Motor neuron (in vitro differentiated cells): ENCODE data around the gene HBS1L. TPM values are rescaled to one million over a fixed set of nuclear protein-coding genes. Genes with fewer than 3 reads are reported as not detected.
A peak's percentile ranks its signal among the peaks of the same experiment; 100 is the strongest.

Source experiments
- ATAC-seq, 8 experiments: fragments of 200-7000 bp; cut with Tn5 transposase; replicated peaks in 6 of 8; 2 replicates each; pipeline ENCODE4 v1.8.0; 2021; ENCODE audit warnings: mild to moderate bottlenecking in 8 of 8, moderate library complexity in 8 of 8
- H3K27ac ChIP-seq, 2 donors: fragments of 250-450 bp; sonication (Bioruptor Pico); 2 replicates each; pipeline ENCODE4 v1.9.0; 2021; ENCODE audit warnings: antibody characterized with exemption in 2 of 2, mild to moderate bottlenecking in 2 of 2, moderate library complexity in 1 of 2
- H3K4me1 ChIP-seq, 2 donors: fragments of 250-450 bp; sonication (Bioruptor Pico); replicated peaks in 1 of 2; 2 replicates each; pipeline ENCODE4 v1.6.1; 2021; ENCODE audit warnings: antibody characterized with exemption in 2 of 2, mild to moderate bottlenecking in 2 of 2, moderate library complexity in 1 of 2
- H3K4me3 ChIP-seq, 5 donors: fragments of 250-450 bp; sonication (Bioruptor Pico); 2 replicates each; pipeline ENCODE4 v1.9.0; 2021; ENCODE audit warnings: antibody characterized with exemption in 5 of 5, mild to moderate bottlenecking in 5 of 5, moderate library complexity in 4 of 5
- WGBS, 10 experiments: fragments of 450-650 bp; shearing (Covaris generic); methylation state at CpG; one replicate each; pipeline ENCODE4 v1.0.0; 2022; 5-methylcytosine and 5-hydroxymethylcytosine counted together
- in situ Hi-C, 9 experiments: fragments of 400-800 bp; cut with MboI; loops; one replicate each; pipeline ENCODE4 v1.15.0; 2021; ENCODE audit warnings: low sequenced_read_pairs in 9 of 9, low pct_unique_long_range_greater_than_20kb in 2 of 9; ENCODE audit not compliant: unreplicated experiment in 9 of 9
- total RNA-seq, 8 experiments: library from RNA; unstranded; fragments of 300-600 nt; gene quantifications; 2 replicates each; pipeline versions ENCODE4 v1.2.3 to v1.2.4, GENCODE V29; 2022

The HBS1L gene
- total RNA-seq, 8 experiments from 2014 or later = 55.8 to 100 (median 75.9) TPM

DNA sequence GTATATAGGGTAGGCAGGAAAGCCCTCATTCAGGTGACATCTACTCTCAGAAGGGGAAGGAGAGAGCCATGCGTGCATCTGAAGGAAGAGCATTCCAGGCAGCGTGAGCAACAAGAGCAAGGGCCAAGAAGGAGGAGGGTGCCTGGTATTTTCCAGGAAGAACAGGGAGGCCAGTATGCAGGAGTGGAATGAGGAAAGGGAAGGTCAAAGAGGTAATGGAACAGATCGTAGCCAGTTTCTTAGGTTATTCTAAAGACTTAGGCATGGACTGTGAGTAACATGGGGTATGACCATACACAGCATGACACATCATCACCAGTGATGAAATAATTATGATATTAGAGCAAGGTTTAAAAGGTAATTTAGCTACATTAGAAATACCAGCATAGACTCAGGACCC lies 128.8 kb downstream of the HBS1L start:
- 58 to 100% (median 91%) methylated on average over 1 to 3 of the region's 3 CpGs; no CpG with 5 or more reads in 2 of the 10 experiments for WGBS, 10 experiments
- Histone ChIP-seq H3K4me3 (no peak overlapping the region), H3K27ac (no peak overlapping the region), H3K4me1 (no peaks in the 10 kb centered on the region)
- ATAC-seq = peak in 2 of 8 experiments; percentile 31 to 67
- in situ Hi-C loops = loop anchor here in 2 of 9 experiments (25.0 kb wide), 2 partner anchors 763 to 788 kb away; no protein-coding TSS in a partner anchor

DNA sequence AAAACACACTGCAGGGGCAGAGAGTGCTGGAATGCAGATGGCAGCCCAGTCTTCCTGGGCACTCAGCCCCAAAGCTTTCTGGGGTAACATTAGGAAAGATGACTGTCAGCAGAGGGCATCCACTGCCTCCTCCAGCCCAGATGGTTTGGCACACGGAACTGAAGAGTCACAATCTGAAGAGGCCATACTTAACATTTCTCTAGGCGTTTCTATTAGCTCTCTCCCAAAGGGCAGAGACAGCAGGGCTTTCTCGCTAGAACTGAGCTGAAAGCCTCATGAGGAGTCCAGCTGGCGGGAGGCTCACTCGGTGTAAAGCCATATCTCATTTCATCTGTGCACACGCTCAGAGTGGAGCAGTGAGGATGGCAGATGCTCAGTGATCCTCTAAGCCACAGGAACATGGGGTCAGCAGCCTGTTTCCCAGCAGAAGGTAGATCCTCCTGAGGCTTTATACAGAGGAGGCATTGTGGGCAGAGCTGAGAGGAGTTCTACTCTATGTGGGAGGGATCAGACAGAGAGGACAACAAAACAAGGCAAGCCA lies 132.8 kb downstream of the HBS1L start:
- Histone ChIP-seq H3K4me1 (no peaks in the 10 kb centered on the region), H3K4me3 (no peak overlapping the region), H3K27ac (no peak overlapping the region)
- ATAC-seq = peak in 2 of 8 experiments; percentile 57 to 62
- WGBS, 10 experiments = 33 to 100% (median 68%) methylated on average over 1 to 5 of the region's 6 CpGs; no CpG with 5 or more reads in 2 of the 10 experiments
- in situ Hi-C loops = no loop called here

DNA sequence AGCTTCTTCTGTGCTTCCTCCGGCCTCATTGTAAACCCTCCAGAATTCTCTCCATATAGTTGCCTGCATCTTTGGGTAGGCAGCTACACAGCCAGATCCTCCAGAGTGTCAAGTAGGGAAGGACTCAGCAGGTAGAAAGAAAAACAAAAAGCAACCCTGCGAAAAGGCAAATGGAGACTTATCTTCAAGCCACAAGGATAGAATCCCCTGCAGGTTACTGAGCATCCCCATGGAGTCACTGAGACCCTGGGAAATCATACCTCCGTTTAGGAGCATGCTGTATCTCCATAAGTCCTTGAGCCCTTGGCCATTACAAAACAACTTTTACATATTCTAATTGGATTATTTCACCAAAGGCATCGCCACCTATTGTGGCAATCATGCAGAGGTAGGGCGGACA lies 133.3 kb downstream of the HBS1L start:
- H3K4me1 ChIP-seq = no peaks in the 10 kb centered on the region
- in situ Hi-C loops = no loop called here
- no peak for ATAC-seq
- WGBS, 10 experiments = 78 to 100% (median 92%) methylated on average over 1 to 4 of the region's 5 CpGs; no CpG with 5 or more reads in 1 of the 10 experiments
- H3K4me3 ChIP-seq = no peak overlapping the region
- no peak overlapping the region for H3K27ac ChIP-seq

DNA sequence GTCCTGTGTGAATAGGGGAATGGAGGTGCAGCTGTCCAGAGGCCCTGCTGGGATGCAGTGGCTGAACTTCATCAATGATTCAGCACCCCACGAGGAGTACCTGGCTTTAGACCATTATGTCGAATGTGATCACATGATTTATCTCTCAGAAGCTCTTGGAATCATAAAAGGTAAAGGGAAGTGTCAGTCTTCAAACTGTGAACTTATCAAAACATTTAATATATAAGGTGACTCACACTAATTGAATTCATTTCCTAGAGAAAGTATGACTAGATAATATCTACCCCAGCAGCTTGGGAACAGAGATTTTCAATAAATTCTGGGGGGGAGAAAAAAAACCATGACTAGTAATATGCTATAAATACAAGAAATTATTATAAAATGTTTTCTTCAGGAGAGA lies 134.2 kb downstream of the HBS1L start:
- no peak overlapping the region for H3K4me3 ChIP-seq
- no peak for ATAC-seq
- in situ Hi-C loops = no loop called here
- H3K27ac ChIP-seq = no peak overlapping the region
- WGBS, 10 experiments = 33 to 100% (median 56%) methylated on average over 1 to 2 of the region's 2 CpGs
- no peaks in the 10 kb centered on the region for H3K4me1 ChIP-seq

DNA sequence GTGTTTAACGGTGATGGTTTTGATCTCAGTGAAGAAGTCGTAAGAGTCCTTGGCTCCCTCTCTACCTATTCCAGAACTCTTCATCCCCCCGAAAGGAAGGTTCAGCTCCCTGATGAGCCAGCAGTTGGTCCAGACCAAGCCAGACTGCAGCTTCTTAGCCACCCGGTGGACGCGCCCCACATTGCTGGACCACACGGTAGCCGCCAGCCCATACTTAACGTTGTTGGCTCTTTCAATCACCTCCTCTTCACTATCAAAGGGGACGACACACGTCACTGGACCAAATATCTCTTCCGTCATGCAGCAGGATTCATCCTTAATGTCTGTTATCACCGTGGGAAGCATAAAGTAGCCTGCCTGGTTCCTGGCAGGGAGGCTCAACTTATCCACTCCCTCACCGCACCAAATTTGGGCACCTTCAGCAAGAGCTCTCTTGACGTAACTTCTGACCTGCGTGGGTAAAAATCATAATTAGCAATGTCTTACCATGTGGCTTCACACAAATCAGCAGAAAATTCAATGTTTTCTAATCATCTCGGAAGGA lies 136.1 kb downstream of the HBS1L start:
- H3K4me3 ChIP-seq = no peak overlapping the region
- H3K4me1 ChIP-seq = no peaks in the 10 kb centered on the region
- no peak for ATAC-seq
- 83 to 100% (median 92%) methylated on average over 1 to 15 of the region's 17 CpGs for WGBS, 10 experiments
- in situ Hi-C loops = no loop called here
- no peak overlapping the region for H3K27ac ChIP-seq

DNA sequence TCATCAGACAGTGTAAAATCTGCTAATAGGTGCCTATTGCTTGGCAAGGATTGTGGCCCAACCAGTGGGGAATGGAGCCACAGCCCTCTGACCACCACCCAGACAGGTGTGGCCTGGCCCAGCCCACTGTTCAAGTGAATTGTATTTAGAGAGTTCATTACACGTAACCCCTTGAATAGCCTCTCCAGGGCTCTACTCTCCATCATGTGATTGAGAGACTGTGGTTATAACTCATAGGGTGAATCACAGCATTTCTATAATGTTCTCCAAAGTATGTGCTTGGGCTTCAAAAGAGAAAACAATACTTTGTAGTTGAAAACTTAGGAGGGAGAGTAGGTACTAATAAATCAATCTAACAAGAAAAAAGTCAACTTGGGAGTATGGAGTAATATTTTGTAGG lies 143.1 kb downstream of the HBS1L start:
- Histone ChIP-seq H3K27ac (no peak overlapping the region), H3K4me1 (peaks cover 0 to 12% of the 10 kb centered on the region in 2 donors), H3K4me3 (no peak overlapping the region)
- no peak for ATAC-seq
- in situ Hi-C loops = no loop called here
- WGBS, 10 experiments = 17 to 100% (median 90%) methylated on average over 1 of the region's 1 CpG; no CpG with 5 or more reads in 6 of the 10 experiments

DNA sequence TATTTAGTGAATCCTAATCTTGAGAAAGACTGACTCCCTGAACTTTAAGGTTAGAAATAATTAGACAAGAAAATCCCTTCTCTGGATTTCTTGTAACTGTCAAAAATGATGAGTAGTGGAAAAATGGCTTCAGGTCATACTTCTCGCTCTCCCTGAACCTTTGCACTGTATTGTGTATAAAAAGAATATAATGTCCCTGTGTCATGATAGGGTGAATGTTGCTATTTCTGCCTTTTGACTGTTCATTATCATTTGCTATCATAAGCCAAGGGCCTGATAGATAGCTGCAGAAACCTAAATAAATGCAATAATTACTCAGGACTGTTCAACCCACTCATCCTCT lies 144.1 kb downstream of the HBS1L start:
- H3K27ac ChIP-seq = no peak overlapping the region
- ATAC-seq = peak in 2 of 8 experiments; percentile 23 to 29
- 29 to 100% (median 84%) methylated on average over 1 of the region's 1 CpG; no CpG with 5 or more reads in 4 of the 10 experiments for WGBS, 10 experiments
- in situ Hi-C loops = no loop called here
- H3K4me1 ChIP-seq = peaks cover 0 to 12% of the 10 kb centered on the region in 2 donors
- H3K4me3 ChIP-seq = no peak overlapping the region

Other genes with a start within 250 kb of the HBS1L start
- gene ALDH8A1, start 104.7 kb downstream of the HBS1L start, total RNA-seq = 1 to 10 TPM in 5 of 8 experiments, under 1 TPM in 3; 0.13 to 2.3 (median 1.0) TPM
- gene MYB, start 126.5 kb upstream of the HBS1L start, total RNA-seq = 1 to 10 TPM in 5 of 8 experiments, under 1 TPM in 1, not detected in 2; 0.60 to 4.8 (median 1.4) TPM